ENCODE results near the gene CIZ1.

The CIZ1 gene

GRCh38 chr9:128148509-128149000, 42.8 kb downstream of the CIZ1 start:
- TF ChIP-seq, protein P1, sequence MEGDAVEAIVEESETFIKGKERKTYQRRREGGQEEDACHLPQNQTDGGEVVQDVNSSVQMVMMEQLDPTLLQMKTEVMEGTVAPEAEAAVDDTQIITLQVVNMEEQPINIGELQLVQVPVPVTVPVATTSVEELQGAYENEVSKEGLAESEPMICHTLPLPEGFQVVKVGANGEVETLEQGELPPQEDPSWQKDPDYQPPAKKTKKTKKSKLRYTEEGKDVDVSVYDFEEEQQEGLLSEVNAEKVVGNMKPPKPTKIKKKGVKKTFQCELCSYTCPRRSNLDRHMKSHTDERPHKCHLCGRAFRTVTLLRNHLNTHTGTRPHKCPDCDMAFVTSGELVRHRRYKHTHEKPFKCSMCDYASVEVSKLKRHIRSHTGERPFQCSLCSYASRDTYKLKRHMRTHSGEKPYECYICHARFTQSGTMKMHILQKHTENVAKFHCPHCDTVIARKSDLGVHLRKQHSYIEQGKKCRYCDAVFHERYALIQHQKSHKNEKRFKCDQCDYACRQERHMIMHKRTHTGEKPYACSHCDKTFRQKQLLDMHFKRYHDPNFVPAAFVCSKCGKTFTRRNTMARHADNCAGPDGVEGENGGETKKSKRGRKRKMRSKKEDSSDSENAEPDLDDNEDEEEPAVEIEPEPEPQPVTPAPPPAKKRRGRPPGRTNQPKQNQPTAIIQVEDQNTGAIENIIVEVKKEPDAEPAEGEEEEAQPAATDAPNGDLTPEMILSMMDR (IDR thresholded peaks at IDR 0.05; ENCODE audit: control insufficient read depth, extremely low read depth, insufficient read depth): no peak
- DNase-seq (ENCODE audit: low read depth): no peak
- H3K4me3 ChIP-seq (ENCODE audit: low read depth, low read length): no peak overlapping the region

- no peak for DNase-seq (ENCODE audit: low read depth)
- H3K4me3 ChIP-seq (ENCODE audit: low read depth, low read length): no peak overlapping the region
- TF ChIP-seq, protein P1 (IDR thresholded peaks at IDR 0.05; ENCODE audit: control insufficient read depth, extremely low read depth, insufficient read depth): no peak
Observed at GRCh38 chr9:128146591-128147120, 44.7 kb downstream of the CIZ1 start.

- TF ChIP-seq, protein P1 (IDR thresholded peaks at IDR 0.05; ENCODE audit: control insufficient read depth, extremely low read depth, insufficient read depth): no peak
- no peak overlapping the region for H3K4me3 ChIP-seq (ENCODE audit: low read depth, low read length)
- no peak for DNase-seq (ENCODE audit: low read depth)
Observed at GRCh38 chr9:128145951-128146351, 45.4 kb downstream of the CIZ1 start.

DNA sequence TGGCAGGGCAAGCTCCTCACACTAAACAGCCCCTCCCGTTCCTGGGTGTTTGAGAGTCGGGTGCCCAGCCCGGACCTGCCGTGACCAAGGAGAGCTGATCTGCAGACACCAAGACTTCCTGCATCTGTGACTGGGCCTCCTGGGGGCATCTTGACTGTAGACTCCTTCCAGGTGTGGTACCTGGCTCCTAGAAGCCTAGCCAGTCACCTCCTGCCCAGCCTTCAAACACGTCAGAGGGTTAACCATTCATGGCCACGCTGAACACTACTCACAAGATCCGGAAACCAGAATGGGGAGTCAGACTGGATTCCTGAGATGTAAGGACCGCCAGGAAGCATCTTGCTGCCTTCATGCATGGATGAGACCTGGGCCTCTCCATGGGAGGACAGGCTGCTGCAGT, 45.8 kb downstream of the CIZ1 start:
- TF ChIP-seq, protein P1 (IDR thresholded peaks at IDR 0.05; ENCODE audit: control insufficient read depth, extremely low read depth, insufficient read depth): no peak
- no peak for DNase-seq (ENCODE audit: low read depth)
- H3K4me3 ChIP-seq (ENCODE audit: low read depth, low read length): no peak overlapping the region

DNA sequence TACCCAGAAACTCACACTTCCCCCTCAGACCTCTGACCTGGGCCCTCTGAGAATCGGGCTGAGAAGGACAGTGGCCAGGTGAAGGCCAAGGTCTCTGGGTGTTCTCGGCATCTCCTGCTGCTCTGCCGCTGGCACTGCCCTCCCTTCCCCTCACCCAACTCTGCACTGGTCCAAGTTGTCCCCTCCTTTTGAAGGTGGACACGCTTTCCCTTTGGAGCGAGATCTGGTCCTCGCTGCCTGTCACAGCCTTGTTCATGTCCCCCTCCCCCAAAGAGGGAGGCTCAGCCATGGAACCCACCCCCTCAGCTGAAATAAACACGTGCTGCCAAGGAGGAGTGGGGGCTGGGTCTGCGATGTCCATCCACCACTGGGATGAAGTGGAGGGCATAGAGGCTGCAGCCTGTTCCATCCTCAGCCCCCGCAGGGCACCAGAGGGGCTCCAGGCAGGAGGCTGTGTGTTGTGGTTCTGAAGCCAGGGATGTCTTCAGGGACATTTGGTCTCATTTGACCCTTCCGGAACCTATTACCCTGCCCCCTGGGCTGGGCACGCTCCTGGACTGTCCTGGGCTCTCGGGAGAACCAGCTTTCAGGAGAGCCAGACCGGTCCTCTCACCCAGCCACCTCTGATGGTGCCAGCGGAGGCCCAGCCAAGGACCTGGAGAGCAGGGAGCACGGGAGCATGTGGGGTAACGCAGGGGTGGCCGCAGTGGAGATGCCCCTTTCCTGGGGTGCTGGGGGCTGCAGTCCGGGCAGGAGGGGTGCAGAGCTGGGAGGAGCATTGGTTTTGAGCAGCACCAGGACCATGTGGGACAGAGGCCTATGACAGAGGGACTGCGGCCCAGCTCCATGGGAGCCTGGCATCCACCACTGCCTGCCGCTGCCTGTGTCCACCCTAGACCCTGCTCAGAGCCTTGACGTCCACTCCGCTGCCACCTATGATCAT, 46.9 kb downstream of the CIZ1 start:
- TF ChIP-seq, protein P1 (IDR thresholded peaks at IDR 0.05; ENCODE audit: control insufficient read depth, extremely low read depth, insufficient read depth): no peak
- no peak for DNase-seq (ENCODE audit: low read depth)
- H3K4me3 ChIP-seq (ENCODE audit: low read depth, low read length): no peak overlapping the region

DNA sequence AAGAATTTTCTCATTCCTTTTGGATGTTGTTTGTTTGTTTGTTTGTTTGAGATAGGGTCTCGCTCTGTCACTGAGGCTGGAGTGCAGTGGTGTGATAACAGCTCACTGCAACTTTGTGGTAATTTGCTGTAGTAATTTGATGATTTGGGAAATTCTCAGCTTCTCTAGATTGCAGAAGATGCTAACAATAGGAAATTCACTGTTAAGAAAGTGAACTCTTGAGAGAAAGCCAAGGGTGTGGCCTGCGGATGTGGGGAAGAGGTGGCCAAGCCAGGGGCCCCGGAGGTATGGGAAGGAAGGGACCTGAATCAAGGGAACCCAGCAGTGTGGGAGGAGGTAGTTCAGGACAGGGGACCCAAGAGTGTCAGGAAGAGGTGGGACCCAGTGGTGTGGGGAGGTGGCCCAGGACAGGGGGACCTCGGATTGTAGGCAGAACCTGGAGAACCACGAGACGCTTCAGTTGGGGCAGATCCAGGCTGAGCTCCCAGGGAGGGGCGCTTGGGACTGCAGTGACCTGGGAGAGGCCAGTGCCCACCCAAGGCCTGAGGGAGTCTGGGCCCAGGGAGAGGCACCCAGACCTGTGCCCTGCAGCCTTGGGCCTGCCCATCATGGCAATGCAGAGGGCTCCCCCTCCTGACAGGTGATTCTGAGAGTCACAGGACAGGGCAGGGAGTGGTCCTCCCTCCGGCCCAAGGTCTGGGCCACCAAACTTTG, 47.7 kb downstream of the CIZ1 start:
- no peak for DNase-seq (ENCODE audit: low read depth)
- TF ChIP-seq, protein P1 (IDR thresholded peaks at IDR 0.05; ENCODE audit: control insufficient read depth, extremely low read depth, insufficient read depth): no peak
- no peak overlapping the region for H3K4me3 ChIP-seq (ENCODE audit: low read depth, low read length)
